Tibial nerve (tissue), 4 donors: ENCODE measurements around the gene KCNQ1. TPM values are rescaled to one million over a fixed set of nuclear protein-coding genes. Genes with fewer than 3 reads are reported as not detected.

ENCODE experiments used
- DNase-seq, 2 donors: peaks; one replicate each; pipeline ENCODE4 v3.0.0-alpha.2; 2019; ENCODE audit warnings: low spot score in 2 of 2
- H3K27ac ChIP-seq, 4 donors: fragments of 200-600 bp; sonication (generic) in 3 of 4; one replicate each; pipeline ENCODE4 v1.5.1; 2017 to 2019; ENCODE audit warnings: mild to moderate bottlenecking in 1 of 4
- H3K27me3 ChIP-seq, 2 donors: fragments of 200-600 bp; sonication (generic) in 1 of 2; one replicate each; pipeline versions ENCODE4 v1.5.1 to v1.6.0; 2017 to 2019
- H3K36me3 ChIP-seq, 3 donors: fragments of 200-600 bp; sonication (generic); one replicate each; pipeline ENCODE4 v1.5.1; 2018 to 2019
- H3K4me1 ChIP-seq, 4 donors: fragments of 200-600 bp; sonication (generic) in 3 of 4; one replicate each; pipeline ENCODE4 v1.5.1; 2017 to 2019
- H3K4me3 ChIP-seq, 4 donors: fragments of 200-600 bp; sonication (generic) in 3 of 4; one replicate each; pipeline ENCODE4 v1.5.1; 2017 to 2019; ENCODE audit warnings: mild to moderate bottlenecking in 1 of 4, moderate library complexity in 1 of 4
- H3K9me3 ChIP-seq, 4 donors: fragments of 200-600 bp; sonication (generic) in 3 of 4; one replicate each; pipeline ENCODE4 v1.5.1; 2017 to 2019
- CTCF ChIP-seq, 5 experiments: fragments of 200-600 bp in 3 of 5; fragments of 450-650 bp in 2 of 5; sonication (generic) in 3 of 5; IDR thresholded peaks; one replicate each; pipeline ENCODE4 v1.5.1; 2016 to 2019; ENCODE audit warnings: antibody characterized with exemption in 5 of 5, mild to moderate bottlenecking in 3 of 5, moderate library complexity in 2 of 5
- EP300 ChIP-seq, 2 donors: sonication (generic); formaldehyde crosslinking; IDR thresholded peaks; one replicate each; pipeline ENCODE4 v1.6.1; 2017; ENCODE audit warnings: antibody characterized with exemption in 2 of 2, mild to moderate bottlenecking in 1 of 2
- POLR2A ChIP-seq, 2 donors: fragments of 450-650 bp; IDR thresholded peaks; one replicate each; pipeline ENCODE4 v1.6.1; 2017; ENCODE audit warnings: antibody characterized with exemption in 2 of 2, mild to moderate bottlenecking in 2 of 2, moderate library complexity in 2 of 2
- WGBS, 2 donors: methylation state at CpG; one replicate each; pipeline ENCODE4 v1.1.5; 2018; 5-methylcytosine and 5-hydroxymethylcytosine counted together
- total RNA-seq, 4 donors: library from RNA; depleted of rRNA; stranded (reverse); fragments of >200 nt; gene quantifications; one replicate each; pipeline ENCODE4 v1.1.0, GENCODE V29; 2016

The KCNQ1 gene
- 10 to 100 TPM in 1 of 4 donors, 1 to 10 TPM in 3; 3.5 to 11.4 (median 7.5) TPM for total RNA-seq

DNA sequence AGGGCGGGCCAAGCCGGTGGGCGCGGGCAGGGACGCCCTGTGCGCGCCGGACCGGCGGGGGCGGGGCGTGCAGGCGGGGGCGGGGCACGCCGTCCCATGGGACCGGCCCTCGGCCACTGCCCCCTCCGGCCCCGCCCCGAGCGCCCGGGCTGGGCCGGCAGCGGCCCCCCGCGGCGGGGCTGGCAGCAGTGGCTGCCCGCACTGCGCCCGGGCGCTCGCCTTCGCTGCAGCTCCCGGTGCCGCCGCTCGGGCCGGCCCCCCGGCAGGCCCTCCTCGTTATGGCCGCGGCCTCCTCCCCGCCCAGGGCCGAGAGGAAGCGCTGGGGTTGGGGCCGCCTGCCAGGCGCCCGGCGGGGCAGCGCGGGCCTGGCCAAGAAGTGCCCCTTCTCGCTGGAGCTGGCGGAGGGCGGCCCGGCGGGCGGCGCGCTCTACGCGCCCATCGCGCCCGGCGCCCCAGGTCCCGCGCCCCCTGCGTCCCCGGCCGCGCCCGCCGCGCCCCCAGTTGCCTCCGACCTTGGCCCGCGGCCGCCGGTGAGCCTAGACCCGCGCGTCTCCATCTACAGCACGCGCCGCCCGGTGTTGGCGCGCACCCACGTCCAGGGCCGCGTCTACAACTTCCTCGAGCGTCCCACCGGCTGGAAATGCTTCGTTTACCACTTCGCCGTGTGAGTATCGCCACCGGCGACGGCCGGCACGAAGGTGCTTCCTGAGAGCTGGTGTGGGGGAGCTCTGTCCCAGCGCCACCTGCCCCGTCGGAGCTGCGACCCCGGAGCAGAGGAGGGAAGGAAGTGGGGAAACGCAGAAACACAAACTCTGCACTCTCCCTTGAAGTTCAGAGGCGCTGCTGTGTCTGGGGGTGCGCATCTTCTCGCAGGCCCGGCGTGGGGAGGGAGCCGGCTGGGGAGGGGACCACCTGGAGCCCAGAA lies at the start of gene KCNQ1:
KCNQ1 (plus strand) TSS at position 188 of the 925 bp plus-strand sequence; CDS start at position 279, 91 bp downstream.
- Histone ChIP-seq H3K27me3 (peaks cover 0 to 63% of the 10 kb centered on the region in 2 donors), H3K27ac (peak within 1 kb of the TSS in 1 of 4 donors; percentile 68), H3K4me3 (peak within 1 kb of the TSS in 3 of 4 donors; percentile 9 to 49 (median 49)), H3K9me3 (peaks cover 0 to 10% (median 0%) of the 10 kb centered on the region in 4 donors), H3K4me1 (peaks cover 0 to 19% (median 8%) of the 10 kb centered on the region in 4 donors), H3K36me3 (no peaks in the 10 kb centered on the region)
- WGBS, 2 donors: 2% methylated on average over 37 to 77 of the region's 116 CpGs
- peak in 1 of 5 experiments; percentile 10 for TF ChIP-seq CTCF (IDR thresholded peaks at IDR 0.05)
- TF ChIP-seq POLR2A (IDR thresholded peaks at IDR 0.05): peak; percentile 33
- no peak for TF ChIP-seq EP300 (IDR thresholded peaks at IDR 0.05)
- no peak for DNase-seq

- Histone ChIP-seq H3K27me3 (no peaks in the 10 kb centered on the region), H3K4me3 (no peak overlapping the region), H3K36me3 (peaks cover 0 to 88% (median 19%) of the 10 kb centered on the region in 3 donors), H3K9me3 (no peaks in the 10 kb centered on the region), H3K27ac (no peak overlapping the region), H3K4me1 (peaks cover 0 to 64% (median 32%) of the 10 kb centered on the region in 4 donors)
- no peak for DNase-seq
- WGBS, 2 donors: 78 to 86% methylated on average over 20 to 26 of the region's 26 CpGs
- TF ChIP-seq EP300 (IDR thresholded peaks at IDR 0.05): no peak
- no peak for TF ChIP-seq POLR2A (IDR thresholded peaks at IDR 0.05)
- TF ChIP-seq CTCF (IDR thresholded peaks at IDR 0.05): no peak
Measured at GRCh38 chr11:2395211-2395730, 49.5 kb upstream of the KCNQ1 start.

DNA sequence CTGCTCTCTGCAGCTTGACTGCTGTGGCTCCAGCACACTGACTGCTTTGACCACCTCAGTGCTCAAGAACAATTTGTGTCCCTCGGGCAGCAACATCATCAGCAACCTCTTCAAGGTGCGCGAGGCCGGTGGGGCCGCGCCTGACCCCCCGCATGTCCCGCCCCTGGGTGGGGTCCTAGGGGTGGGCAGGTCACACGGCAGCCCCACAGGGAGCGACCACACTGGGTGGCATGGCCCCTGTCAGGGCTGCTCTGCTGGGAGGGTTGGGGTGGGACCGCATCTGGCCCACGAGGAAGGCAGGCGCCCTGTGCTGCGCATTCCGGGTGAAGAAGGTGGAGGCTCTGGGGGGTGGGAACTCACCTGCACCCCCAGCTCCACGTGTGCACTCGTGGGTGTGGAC lies 49.0 kb upstream of the KCNQ1 start:
- Histone ChIP-seq H3K27ac (no peak overlapping the region), H3K4me1 (peaks cover 0 to 58% (median 27%) of the 10 kb centered on the region in 4 donors), H3K27me3 (no peaks in the 10 kb centered on the region), H3K9me3 (no peaks in the 10 kb centered on the region), H3K4me3 (no peak overlapping the region), H3K36me3 (peaks cover 0 to 82% (median 19%) of the 10 kb centered on the region in 3 donors)
- no peak for DNase-seq
- WGBS, 2 donors: 83 to 84% methylated on average over 15 to 17 of the region's 17 CpGs
- no peak for TF ChIP-seq CTCF (IDR thresholded peaks at IDR 0.05)
- no peak for TF ChIP-seq POLR2A (IDR thresholded peaks at IDR 0.05)
- no peak for TF ChIP-seq EP300 (IDR thresholded peaks at IDR 0.05)

- peaks cover 0 to 76% (median 19%) of the 10 kb centered on the region in 3 donors for H3K36me3 ChIP-seq
- H3K9me3 ChIP-seq: no peaks in the 10 kb centered on the region
- H3K27me3 ChIP-seq: no peaks in the 10 kb centered on the region
- no peak for DNase-seq
- H3K27ac ChIP-seq: no peak overlapping the region
- WGBS, 2 donors: 86 to 95% methylated on average over 26 of the region's 26 CpGs
- H3K4me1 ChIP-seq: peaks cover 0 to 57% (median 24%) of the 10 kb centered on the region in 4 donors
- TF ChIP-seq EP300 (IDR thresholded peaks at IDR 0.05): no peak
- TF ChIP-seq CTCF (IDR thresholded peaks at IDR 0.05): no peak
- TF ChIP-seq POLR2A (IDR thresholded peaks at IDR 0.05): no peak
- H3K4me3 ChIP-seq: no peak overlapping the region
Measured at GRCh38 chr11:2396471-2396870, 48.3 kb upstream of the KCNQ1 start.

- no peaks in the 10 kb centered on the region for H3K9me3 ChIP-seq
- H3K27ac ChIP-seq: no peak overlapping the region
- H3K4me1 ChIP-seq: peaks cover 0 to 57% (median 27%) of the 10 kb centered on the region in 4 donors
- no peak overlapping the region for H3K4me3 ChIP-seq
- H3K27me3 ChIP-seq: no peaks in the 10 kb centered on the region
- peaks cover 0 to 74% (median 19%) of the 10 kb centered on the region in 3 donors for H3K36me3 ChIP-seq
- 91% methylated on average over 12 of the region's 12 CpGs for WGBS, 2 donors
- no peak for DNase-seq
- TF ChIP-seq CTCF (IDR thresholded peaks at IDR 0.05) (no peak), POLR2A (IDR thresholded peaks at IDR 0.05) (no peak), EP300 (IDR thresholded peaks at IDR 0.05) (no peak)
Measured at GRCh38 chr11:2397005-2397404, 47.8 kb upstream of the KCNQ1 start.
